Measurements from ENCODE around the gene IGHMBP2.
"Not testable (repeated sequence)": the region's sequence is repeated elsewhere in the genome, so short reads cannot be mapped to it uniquely, and the experiment has no call there.

The IGHMBP2 gene

DNA sequence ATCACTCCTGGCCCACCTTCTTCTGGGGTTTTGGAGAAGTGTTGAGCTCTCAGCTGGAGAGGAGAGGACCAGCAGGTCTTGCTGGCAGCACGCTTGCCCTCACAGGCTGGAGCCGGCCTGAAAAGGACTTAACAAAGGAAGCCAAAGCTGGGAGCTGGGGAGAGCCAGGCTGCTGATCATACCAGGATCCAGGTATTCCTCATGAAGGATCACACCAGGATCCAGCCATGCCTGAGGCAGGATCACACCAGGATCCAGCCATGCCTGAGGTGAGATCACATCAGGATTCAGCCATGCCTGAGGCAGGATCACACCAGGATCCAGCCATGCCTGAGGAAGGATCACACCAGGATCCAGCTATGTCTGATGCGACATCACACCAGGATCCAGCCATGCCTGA is 60.1 kb downstream of the IGHMBP2 start:
- no CpG with 5 or more reads among the region's 3 CpGs for WGBS (ENCODE audit: insufficient coverage, insufficient read length)
- H3K4me1 ChIP-seq (ENCODE audit: control insufficient read depth, insufficient read depth, low read length): no peaks in the 10 kb centered on the region
- H3K27me3 ChIP-seq (ENCODE audit: control insufficient read depth, insufficient read depth, low read length): no peaks in the 10 kb centered on the region
- no peak overlapping the region for H3K27ac ChIP-seq (ENCODE audit: low read length)
- H3K4me3 ChIP-seq (ENCODE audit: low read length): no peak overlapping the region
- no peaks in the 10 kb centered on the region for H3K9me3 ChIP-seq (ENCODE audit: control insufficient read depth, insufficient read depth, low read length)
- no peaks in the 10 kb centered on the region for H3K36me3 ChIP-seq (ENCODE audit: control insufficient read depth, insufficient read depth, low read length)
- DNase-seq (ENCODE audit: low read depth, low spot score): no peak

DNA sequence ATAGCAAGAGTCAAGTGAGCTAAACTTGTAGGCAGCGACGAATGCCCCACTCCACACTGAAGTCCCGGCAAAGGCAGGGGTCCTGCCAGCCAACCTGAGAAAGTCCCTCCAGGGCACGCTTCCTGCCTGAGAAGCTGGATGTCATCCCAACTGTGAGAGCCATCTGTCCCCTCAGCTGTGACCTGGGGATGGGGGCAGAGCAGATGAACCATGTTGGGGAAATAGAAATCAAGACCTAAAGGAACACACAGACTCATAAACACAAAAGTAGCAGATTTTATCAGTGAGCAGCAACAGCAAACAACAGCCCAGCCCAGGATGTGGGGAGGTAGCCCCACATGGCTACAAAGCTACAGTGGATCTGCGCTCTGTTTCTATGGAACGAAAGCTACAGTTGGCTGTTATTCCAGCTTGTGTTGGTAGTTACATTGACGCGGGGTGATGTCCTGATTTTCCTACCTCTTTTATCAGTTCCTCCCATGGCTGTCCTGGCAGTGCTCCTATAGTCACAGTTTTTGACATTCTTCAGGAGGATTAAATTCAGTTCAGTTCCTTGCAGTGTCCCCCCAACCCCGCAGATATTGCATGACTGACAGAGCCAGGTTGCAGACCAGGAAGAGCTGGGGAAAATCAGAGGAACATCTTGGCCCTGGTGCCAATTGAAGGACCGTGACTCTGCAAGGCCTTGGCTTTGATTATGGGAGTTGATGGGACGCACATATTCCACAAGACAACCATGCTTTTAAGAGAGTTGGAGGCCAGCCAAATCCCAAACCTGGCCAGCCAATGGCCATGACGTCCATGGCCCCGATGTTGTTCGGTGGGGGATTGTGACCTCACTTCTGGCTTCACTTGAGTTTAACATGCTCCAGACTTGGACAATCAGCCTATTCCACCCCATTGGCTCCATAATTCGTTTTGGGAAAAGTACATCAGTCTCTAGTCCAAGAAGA is 62.5 kb downstream of the IGHMBP2 start:
- no peaks in the 10 kb centered on the region for H3K4me1 ChIP-seq (ENCODE audit: control insufficient read depth, insufficient read depth, low read length)
- H3K27me3 ChIP-seq (ENCODE audit: control insufficient read depth, insufficient read depth, low read length): no peaks in the 10 kb centered on the region
- DNase-seq (ENCODE audit: low read depth, low spot score): no peak
- WGBS (ENCODE audit: insufficient coverage, insufficient read length): no CpG with 5 or more reads among the region's 15 CpGs
- H3K9me3 ChIP-seq (ENCODE audit: control insufficient read depth, insufficient read depth, low read length): no peaks in the 10 kb centered on the region
- H3K27ac ChIP-seq (ENCODE audit: low read length): no peak overlapping the region
- no peaks in the 10 kb centered on the region for H3K36me3 ChIP-seq (ENCODE audit: control insufficient read depth, insufficient read depth, low read length)
- no peak overlapping the region for H3K4me3 ChIP-seq (ENCODE audit: low read length)

DNA sequence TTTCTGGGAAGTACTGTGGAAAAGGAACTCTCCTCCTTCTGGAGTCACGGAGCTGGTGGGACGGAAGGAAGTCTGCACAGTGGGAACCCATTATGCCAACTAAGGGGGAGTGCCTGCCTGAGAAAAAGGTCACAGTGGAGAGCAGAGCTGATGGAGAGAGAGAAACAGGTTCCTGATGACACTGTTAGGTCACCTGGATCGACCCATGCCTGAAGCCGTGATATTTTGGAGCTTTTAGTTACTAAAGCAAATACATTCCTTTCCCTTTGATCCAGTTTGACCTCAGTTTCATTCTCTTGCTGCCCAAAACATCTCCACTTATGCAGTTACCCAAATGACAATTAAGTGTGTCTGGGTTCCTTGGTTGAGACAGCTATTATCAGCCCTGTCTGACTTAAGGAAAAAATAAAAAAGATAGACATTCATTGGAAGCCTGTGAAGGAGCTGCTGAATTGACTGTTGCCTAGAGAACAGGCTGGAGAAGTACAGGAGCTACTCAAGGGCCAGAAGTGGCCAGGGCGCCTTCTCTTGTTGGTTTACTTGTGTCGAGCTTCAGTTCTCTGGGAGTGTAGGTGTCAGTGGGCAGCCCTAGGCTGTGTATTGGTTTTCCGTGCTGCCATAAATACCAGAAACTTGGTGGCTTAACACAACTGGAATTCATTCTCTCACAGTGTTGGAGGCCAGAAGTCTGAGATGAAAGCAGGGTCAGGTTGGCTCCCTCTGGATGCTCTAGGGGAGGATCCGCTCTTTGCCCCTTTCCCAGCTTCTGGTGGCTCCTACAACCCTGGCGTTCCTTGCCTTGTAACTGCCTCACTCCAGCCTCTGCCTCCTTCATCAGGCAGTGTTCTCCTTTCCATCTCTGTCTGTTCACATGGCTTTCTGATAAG is 63.4 kb downstream of the IGHMBP2 start:
- no peaks in the 10 kb centered on the region for H3K4me1 ChIP-seq (ENCODE audit: control insufficient read depth, insufficient read depth, low read length)
- H3K4me3 ChIP-seq (ENCODE audit: low read length): no peak overlapping the region
- H3K27ac ChIP-seq (ENCODE audit: low read length): no peak overlapping the region
- WGBS (ENCODE audit: insufficient coverage, insufficient read length): no CpG with 5 or more reads among the region's 9 CpGs
- DNase-seq (ENCODE audit: low read depth, low spot score): no peak
- H3K27me3 ChIP-seq (ENCODE audit: control insufficient read depth, insufficient read depth, low read length): no peaks in the 10 kb centered on the region
- H3K36me3 ChIP-seq (ENCODE audit: control insufficient read depth, insufficient read depth, low read length): no peaks in the 10 kb centered on the region
- H3K9me3 ChIP-seq (ENCODE audit: control insufficient read depth, insufficient read depth, low read length): no peaks in the 10 kb centered on the region

DNA sequence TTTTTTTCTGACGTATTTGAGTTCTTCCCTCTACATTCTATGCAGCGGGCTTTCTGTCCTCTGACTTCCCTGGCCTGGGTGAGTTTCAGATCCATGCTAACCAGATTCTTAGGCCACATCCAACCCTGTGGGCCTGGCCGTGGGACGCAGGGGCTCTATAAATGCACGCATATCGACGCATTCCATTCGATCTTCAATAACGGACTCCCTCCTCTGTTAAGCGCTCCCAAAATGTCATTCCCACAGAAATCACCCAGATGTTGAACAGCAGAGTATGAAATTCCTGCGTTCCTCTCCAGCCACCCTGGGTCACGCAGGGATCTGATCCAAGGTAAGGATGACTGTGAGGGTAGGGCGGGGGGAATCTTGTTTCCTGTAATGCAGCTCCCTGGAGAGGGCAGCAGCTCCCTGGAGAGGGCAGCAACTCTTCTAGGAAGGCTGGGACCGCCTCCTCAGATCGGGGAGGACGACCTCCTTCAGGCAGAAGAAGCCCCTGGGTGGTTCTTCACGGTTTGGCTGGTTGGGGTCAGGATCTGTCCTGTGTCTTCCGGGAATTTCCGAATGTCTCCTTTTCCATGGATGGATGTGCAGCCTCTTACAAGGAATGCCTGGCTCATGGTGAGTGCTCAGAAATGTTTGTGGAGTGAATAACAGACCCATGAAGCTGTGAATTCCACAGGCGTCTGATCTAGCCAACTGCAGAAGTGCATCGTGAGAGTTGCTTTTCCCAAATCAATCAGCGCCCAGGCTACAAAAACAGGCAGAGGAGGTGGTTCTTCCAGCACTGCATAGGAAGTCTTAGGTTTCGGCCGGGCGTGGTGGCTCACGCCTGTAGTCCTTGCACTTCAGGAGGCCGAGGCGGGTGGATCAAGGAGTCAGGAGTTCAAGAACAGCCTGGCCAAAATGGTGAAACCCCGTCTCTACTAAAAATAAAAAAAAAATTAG is 64.9 kb downstream of the IGHMBP2 start:
- no peak overlapping the region for H3K27ac ChIP-seq (ENCODE audit: low read length)
- no peak for DNase-seq (ENCODE audit: low read depth, low spot score)
- no peaks in the 10 kb centered on the region for H3K4me1 ChIP-seq (ENCODE audit: control insufficient read depth, insufficient read depth, low read length)
- H3K27me3 ChIP-seq (ENCODE audit: control insufficient read depth, insufficient read depth, low read length): no peaks in the 10 kb centered on the region
- no peaks in the 10 kb centered on the region for H3K9me3 ChIP-seq (ENCODE audit: control insufficient read depth, insufficient read depth, low read length)
- WGBS (ENCODE audit: insufficient coverage, insufficient read length): no CpG with 5 or more reads among the region's 29 CpGs
- H3K36me3 ChIP-seq (ENCODE audit: control insufficient read depth, insufficient read depth, low read length): no peaks in the 10 kb centered on the region
- no peak overlapping the region for H3K4me3 ChIP-seq (ENCODE audit: low read length)

DNA sequence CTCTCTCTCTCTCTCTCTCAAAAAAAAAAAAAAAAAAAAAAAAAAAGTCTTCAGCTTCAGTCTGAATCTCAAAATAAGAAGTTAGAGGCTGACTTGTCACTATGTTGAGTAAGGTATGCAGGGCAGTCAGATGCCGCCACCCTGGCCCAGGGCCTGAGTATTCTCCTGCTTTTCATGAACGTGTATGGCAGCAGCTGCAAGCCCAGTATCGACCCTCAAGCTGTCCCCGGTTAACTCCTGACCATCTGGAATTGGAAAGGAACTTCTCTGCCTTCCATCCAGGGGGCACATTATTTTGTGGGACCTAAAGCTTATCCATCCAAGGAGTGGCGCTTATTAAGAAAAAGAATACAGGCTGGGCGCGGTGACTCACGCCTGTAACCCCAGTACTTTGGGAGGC is 65.7 kb downstream of the IGHMBP2 start:
- WGBS (ENCODE audit: insufficient coverage, insufficient read length): no CpG with 5 or more reads among the region's 8 CpGs
- Histone ChIP-seq H3K36me3 (ENCODE audit: control insufficient read depth, insufficient read depth, low read length) (no peaks in the 10 kb centered on the region), H3K9me3 (ENCODE audit: control insufficient read depth, insufficient read depth, low read length) (no peaks in the 10 kb centered on the region; the same call in 1 of the 2 replicates), H3K4me3 (ENCODE audit: low read length) (no peak overlapping the region), H3K4me1 (ENCODE audit: control insufficient read depth, insufficient read depth, low read length) (no peaks in the 10 kb centered on the region), H3K27me3 (ENCODE audit: control insufficient read depth, insufficient read depth, low read length) (no peaks in the 10 kb centered on the region), H3K27ac (ENCODE audit: low read length) (no peak overlapping the region)
- no peak for DNase-seq (ENCODE audit: low read depth, low spot score)

DNA sequence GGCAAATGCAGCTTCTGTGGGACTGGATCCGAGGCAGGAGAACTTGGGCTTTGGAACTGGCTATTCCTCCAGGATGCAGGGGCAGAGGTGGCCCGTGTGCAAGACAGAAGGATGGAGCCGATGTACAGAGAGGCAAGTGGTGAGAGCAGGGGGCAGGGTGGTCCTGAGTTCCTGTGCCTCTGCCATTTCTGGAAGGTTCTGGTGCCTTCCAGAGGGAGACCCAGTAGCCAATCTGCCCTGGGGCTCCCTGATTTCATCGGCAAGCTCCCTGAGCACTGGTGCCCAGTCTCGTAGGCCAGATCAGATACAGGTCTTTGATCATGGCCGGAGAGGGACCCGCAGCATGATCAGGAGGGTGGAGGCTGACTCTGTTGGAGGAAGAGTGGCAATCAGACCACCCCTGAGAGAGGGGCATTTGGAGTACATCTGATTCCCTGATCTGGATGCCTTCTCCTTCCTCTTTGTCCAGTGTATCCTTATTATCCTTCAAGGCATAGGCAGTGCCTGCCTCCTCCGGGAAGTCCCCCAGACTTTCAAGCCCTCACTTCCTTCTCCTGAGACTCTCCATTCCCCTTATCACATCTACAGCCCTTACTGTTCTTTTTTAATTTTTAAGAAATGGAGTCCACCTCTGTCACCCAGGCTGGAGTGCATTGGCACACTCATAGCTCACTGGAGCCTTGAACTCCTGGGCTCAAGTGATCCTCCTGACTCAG is 67.4 kb downstream of the IGHMBP2 start:
- whole genome bisulfite sequencing (ENCODE audit: insufficient coverage, insufficient read length): no CpG with 5 or more reads among the region's 8 CpGs
- DNase-seq (ENCODE audit: low read depth, low spot score): no peak
- H3K4me3 ChIP-seq (ENCODE audit: low read length): no peak overlapping the region
- H3K4me1 ChIP-seq (ENCODE audit: control insufficient read depth, insufficient read depth, low read length): no peaks in the 10 kb centered on the region
- H3K36me3 ChIP-seq (ENCODE audit: control insufficient read depth, insufficient read depth, low read length): no peaks in the 10 kb centered on the region
- H3K27ac ChIP-seq (ENCODE audit: low read length): no peak overlapping the region
- H3K27me3 ChIP-seq (ENCODE audit: control insufficient read depth, insufficient read depth, low read length): no peaks in the 10 kb centered on the region
- peaks cover 2% of the 10 kb centered on the region; the same call in 1 of the 2 replicates for H3K9me3 ChIP-seq (ENCODE audit: control insufficient read depth, insufficient read depth, low read length)

DNA sequence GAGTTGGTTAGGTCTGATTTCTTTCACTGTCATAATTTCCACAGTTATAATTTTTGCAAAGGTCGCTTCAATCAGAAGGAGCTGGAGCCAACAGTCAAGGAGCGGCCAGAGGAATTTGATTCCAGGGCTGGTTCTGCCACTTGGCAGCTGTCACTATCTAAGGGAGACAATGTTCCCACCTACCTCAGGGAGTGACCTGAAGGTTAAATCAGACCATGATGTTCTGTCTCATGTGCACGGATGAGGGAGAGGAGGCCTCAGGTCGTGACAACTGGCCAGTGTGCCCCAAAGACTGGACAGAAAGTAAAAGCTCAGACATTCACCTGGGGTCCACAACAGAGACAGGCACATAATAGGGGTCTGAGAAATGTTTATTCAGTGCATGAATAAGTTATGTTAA is 69.5 kb downstream of the IGHMBP2 start:
- no CpG with 5 or more reads among the region's 4 CpGs for WGBS (ENCODE audit: insufficient coverage, insufficient read length)
- Histone ChIP-seq H3K4me3 (ENCODE audit: low read length) (no peak overlapping the region), H3K27ac (ENCODE audit: low read length) (no peak overlapping the region), H3K27me3 (ENCODE audit: control insufficient read depth, insufficient read depth, low read length) (peaks cover 2% of the 10 kb centered on the region; the same call in 1 of the 2 replicates), H3K9me3 (ENCODE audit: control insufficient read depth, insufficient read depth, low read length) (peaks cover 2% of the 10 kb centered on the region; the same call in 1 of the 2 replicates), H3K36me3 (ENCODE audit: control insufficient read depth, insufficient read depth, low read length) (no peaks in the 10 kb centered on the region), H3K4me1 (ENCODE audit: control insufficient read depth, insufficient read depth, low read length) (no peaks in the 10 kb centered on the region)
- no peak for DNase-seq (ENCODE audit: low read depth, low spot score)

DNA sequence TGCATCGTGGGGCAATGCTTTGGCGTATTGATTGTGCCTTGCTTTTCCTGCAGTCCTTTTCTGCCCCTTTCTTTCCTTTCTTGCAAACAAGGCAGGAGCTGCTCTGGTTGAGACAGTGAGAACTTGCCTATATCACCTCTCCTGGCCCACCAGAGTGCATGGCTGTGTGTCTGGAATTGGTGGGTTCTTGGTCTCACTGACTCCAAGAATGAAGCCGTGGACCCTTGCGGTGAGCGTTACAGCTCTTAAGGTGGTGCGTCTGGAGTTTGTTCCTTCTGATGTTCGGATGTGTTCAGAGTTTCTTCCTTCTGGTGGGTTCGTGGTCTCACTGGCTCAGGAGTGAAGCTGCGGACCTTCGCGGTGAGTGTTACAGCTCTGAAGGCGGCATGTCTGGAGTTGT is 70.0 kb downstream of the IGHMBP2 start:
- H3K27me3 ChIP-seq (ENCODE audit: control insufficient read depth, insufficient read depth, low read length); H3K36me3 ChIP-seq (ENCODE audit: control insufficient read depth, insufficient read depth, low read length); H3K9me3 ChIP-seq (ENCODE audit: control insufficient read depth, insufficient read depth, low read length); DNase-seq (ENCODE audit: low read depth, low spot score); H3K4me1 ChIP-seq (ENCODE audit: control insufficient read depth, insufficient read depth, low read length); H3K27ac ChIP-seq (ENCODE audit: low read length); H3K4me3 ChIP-seq (ENCODE audit: low read length): not testable (repeated sequence)
- no CpG with 5 or more reads among the region's 12 CpGs for WGBS (ENCODE audit: insufficient coverage, insufficient read length)

DNA sequence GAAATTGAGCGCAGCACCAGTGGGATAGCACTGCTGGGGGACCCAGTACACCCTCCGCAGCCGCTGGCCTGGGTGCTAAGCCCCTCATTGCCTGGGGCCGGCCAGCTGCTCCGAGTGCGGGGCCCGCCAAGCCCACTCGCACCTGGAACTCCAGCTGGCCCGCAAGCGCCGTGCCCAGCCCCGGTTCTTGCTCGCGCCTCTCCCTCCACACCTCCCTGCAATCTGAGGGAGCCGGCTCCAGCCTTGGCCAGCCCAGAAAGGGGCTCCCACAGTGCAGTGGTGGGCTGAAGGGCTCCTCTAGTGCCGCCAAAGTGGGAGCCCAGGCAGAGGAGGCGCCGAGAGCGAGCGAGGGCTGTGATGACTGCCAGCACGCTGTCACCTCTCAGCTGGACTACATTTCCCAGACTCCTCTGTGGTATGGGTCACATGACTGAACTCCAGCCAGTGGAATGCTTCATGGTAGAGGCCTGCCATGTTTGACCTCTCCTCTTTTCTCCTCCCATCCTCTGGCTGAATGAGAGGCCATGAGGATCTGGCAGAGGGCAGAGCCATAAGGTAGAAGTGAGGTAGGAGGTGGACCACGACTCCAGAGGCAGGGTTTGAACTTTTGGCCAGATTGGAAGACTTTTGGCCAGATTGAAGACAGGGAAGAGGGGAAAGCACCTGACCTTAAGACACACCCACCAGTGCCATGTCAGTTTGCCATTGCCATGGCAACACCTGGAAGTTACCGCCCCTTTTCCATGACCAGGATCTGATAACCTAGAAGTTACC is 70.9 kb downstream of the IGHMBP2 start:
- Histone ChIP-seq H3K4me1 (ENCODE audit: control insufficient read depth, insufficient read depth, low read length) (no peaks in the 10 kb centered on the region; the same call in 1 of the 2 replicates), H3K9me3 (ENCODE audit: control insufficient read depth, insufficient read depth, low read length) (peaks cover 2% of the 10 kb centered on the region; the same call in 1 of the 2 replicates), H3K27me3 (ENCODE audit: control insufficient read depth, insufficient read depth, low read length) (peaks cover 2% of the 10 kb centered on the region; the same call in 1 of the 2 replicates), H3K4me3 (ENCODE audit: low read length) (no peak overlapping the region), H3K36me3 (ENCODE audit: control insufficient read depth, insufficient read depth, low read length) (no peaks in the 10 kb centered on the region), H3K27ac (ENCODE audit: low read length) (no peak overlapping the region)
- no CpG with 5 or more reads among the region's 23 CpGs for WGBS (ENCODE audit: insufficient coverage, insufficient read length)
- DNase-seq (ENCODE audit: low read depth, low spot score): no peak

All from iPS DF 6.9 (cell line).